Caco-2 (cell line): ENCODE data around the gene NTRK2. TPM values are rescaled to one million over a fixed set of nuclear protein-coding genes. Genes with fewer than 3 reads are reported as not detected.

Experiments used
- BruUV-seq: library from RNA; stranded (reverse); fragments of 400-500 nt; replicated peaks from 2 replicates; lab custom pipeline; 2021; lab: Mats Ljungman, UMichigan
- CTCF ChIA-PET: fragments of 300-600 bp; sonication (Branson Sonifier 250); formaldehyde crosslinking; loops from one replicate; lab custom pipeline; 2022; ENCODE audit warnings: antibody characterized with exemption; lab: Charles Lee
- POLR2A ChIA-PET: fragments of 300-600 bp; sonication (Branson Sonifier 250); formaldehyde crosslinking; loops from one replicate; lab custom pipeline; 2022; ENCODE audit warnings: antibody characterized with exemption; lab: Charles Lee
- DNase-seq, 2 experiments: peaks; one replicate each; pipeline versions ENCODE4 v3.0.0 to v3.0.0-alpha.2; 2020 to 2022
- H3K27me3 ChIP-seq: replicated peaks from 2 replicates; pipeline ENCODE4 v1.6.0; 2011; ENCODE audit warnings: low read length; ENCODE audit not compliant: control insufficient read depth, insufficient read depth
- H3K36me3 ChIP-seq: 2 replicates; pipeline ENCODE4 v1.5.1; 2011; ENCODE audit warnings: low read length; ENCODE audit not compliant: control insufficient read depth, insufficient read depth
- H3K4me1 ChIP-seq: fragments of 250-450 bp; sonication (Bioruptor Pico); 2 replicates; pipeline ENCODE4 v1.5.1; 2020; ENCODE audit warnings: mild to moderate bottlenecking
- H3K4me3 ChIP-seq: 2 replicates; pipeline ENCODE4 v1.5.1; 2011; ENCODE audit warnings: low read depth, mild to moderate bottlenecking, control low read depth, low read length
- H3K9me3 ChIP-seq: fragments of 250-450 bp; sonication (Bioruptor Pico); 2 replicates; pipeline ENCODE4 v1.5.1; 2020; ENCODE audit warnings: mild to moderate bottlenecking, moderate library complexity
- H3K27ac Mint-ChIP-seq: one replicate; pipeline ENCODE4 v1.8.0; 2022; ENCODE audit warnings: mixed read lengths; ENCODE audit not compliant: unreplicated experiment
- H3K27me3 Mint-ChIP-seq: one replicate; pipeline ENCODE4 v1.8.0; 2022; ENCODE audit warnings: mixed read lengths; ENCODE audit not compliant: insufficient read depth, unreplicated experiment
- H3K36me3 Mint-ChIP-seq: one replicate; pipeline ENCODE4 v1.8.0; 2022; ENCODE audit warnings: mild to moderate bottlenecking, mixed read lengths; ENCODE audit not compliant: insufficient read depth, unreplicated experiment
- H3K4me1 Mint-ChIP-seq: one replicate; pipeline ENCODE4 v1.8.0; 2022; ENCODE audit warnings: low read depth, mixed read lengths; ENCODE audit not compliant: unreplicated experiment
- H3K4me3 Mint-ChIP-seq: one replicate; pipeline ENCODE4 v1.8.0; 2022; ENCODE audit warnings: mild to moderate bottlenecking, moderate library complexity, mixed read lengths; ENCODE audit not compliant: unreplicated experiment
- H3K9me3 Mint-ChIP-seq: one replicate; pipeline ENCODE4 v1.8.0; 2022; ENCODE audit warnings: mixed read lengths; ENCODE audit not compliant: unreplicated experiment
- intact Hi-C: fragments of 100-400 bp; cut with micrococcal nuclease; formaldehyde crosslinking; loops from one replicate; pipeline ENCODE4 v1.10.0; 2022; ENCODE audit not compliant: unreplicated experiment
- total RNA-seq: library from RNA; stranded (reverse); gene quantifications from 2 replicates; pipeline ENCODE4 v1.2.3, GENCODE V29; 2022
- TF ChIP-seq, protein P1 (sequence below), 2 experiments: fragments of 200-600 bp in 1 of 2; IDR thresholded peaks; 1 replicate in 1 of 2; 2 replicates in 1 of 2; pipeline versions ENCODE4 v1.5.1 to v1.8.0; 2011 to 2022; ENCODE audit warnings: antibody characterized with exemption in 1 of 2, control low read depth in 1 of 2, inconsistent platforms in 1 of 2, low read depth in 1 of 2, low read length in 1 of 2, mild to moderate bottlenecking in 1 of 2, moderate library complexity in 1 of 2; ENCODE audit not compliant: insufficient read depth in 1 of 2, severe bottlenecking in 1 of 2, unreplicated experiment in 1 of 2

Gene NTRK2
- total RNA-seq, 1 experiment from 2014 or later = not detected

DNA sequence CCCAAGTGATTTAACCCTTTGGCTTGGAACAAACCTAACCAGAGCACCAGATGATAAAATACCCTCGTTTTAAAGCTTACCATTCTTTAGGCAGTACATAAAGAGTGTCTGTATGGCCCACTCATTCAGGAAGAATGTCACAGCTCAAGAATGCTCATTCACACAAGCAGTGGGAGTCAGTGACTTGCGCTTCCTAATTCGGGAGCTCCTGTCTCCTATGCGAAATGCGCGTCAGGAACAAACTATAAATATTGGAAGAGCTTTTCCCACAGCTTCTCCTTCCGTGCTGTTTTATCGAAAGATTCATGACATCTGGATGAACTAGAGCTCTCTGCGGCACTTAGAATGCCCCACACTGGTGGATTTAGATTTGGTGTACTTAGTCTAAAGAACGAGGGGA lies 66.6 kb downstream of the NTRK2 start:
- TF ChIP-seq, protein P1, sequence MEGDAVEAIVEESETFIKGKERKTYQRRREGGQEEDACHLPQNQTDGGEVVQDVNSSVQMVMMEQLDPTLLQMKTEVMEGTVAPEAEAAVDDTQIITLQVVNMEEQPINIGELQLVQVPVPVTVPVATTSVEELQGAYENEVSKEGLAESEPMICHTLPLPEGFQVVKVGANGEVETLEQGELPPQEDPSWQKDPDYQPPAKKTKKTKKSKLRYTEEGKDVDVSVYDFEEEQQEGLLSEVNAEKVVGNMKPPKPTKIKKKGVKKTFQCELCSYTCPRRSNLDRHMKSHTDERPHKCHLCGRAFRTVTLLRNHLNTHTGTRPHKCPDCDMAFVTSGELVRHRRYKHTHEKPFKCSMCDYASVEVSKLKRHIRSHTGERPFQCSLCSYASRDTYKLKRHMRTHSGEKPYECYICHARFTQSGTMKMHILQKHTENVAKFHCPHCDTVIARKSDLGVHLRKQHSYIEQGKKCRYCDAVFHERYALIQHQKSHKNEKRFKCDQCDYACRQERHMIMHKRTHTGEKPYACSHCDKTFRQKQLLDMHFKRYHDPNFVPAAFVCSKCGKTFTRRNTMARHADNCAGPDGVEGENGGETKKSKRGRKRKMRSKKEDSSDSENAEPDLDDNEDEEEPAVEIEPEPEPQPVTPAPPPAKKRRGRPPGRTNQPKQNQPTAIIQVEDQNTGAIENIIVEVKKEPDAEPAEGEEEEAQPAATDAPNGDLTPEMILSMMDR (IDR thresholded peaks at IDR 0.05; ENCODE audit: insufficient read depth in 1 of 2, low read depth in 1 of 2, low read length in 1 of 2, severe bottlenecking in 1 of 2, unreplicated experiment in 1 of 2) = no peak
- Histone ChIP-seq H3K4me1 (no peaks in the 10 kb centered on the region), H3K27me3 (no peaks in the 10 kb centered on the region), H3K36me3 (no peaks in the 10 kb centered on the region), H3K9me3 (no peaks in the 10 kb centered on the region), H3K4me3 (no peak overlapping the region)
- intact Hi-C loops = no loop called here
- H3K36me3 Mint-ChIP-seq = no peaks in the 10 kb centered on the region
- no peaks in the 10 kb centered on the region for H3K27me3 Mint-ChIP-seq
- no peak overlapping the region for H3K4me3 Mint-ChIP-seq
- H3K4me1 Mint-ChIP-seq = no peaks in the 10 kb centered on the region
- H3K9me3 Mint-ChIP-seq = no peaks in the 10 kb centered on the region
- ChIA-PET CTCF (no interaction called here), POLR2A (no interaction called here)
- H3K27ac Mint-ChIP-seq = no peak overlapping the region
- no TSS peak for BruUV-seq
- DNase-seq = no peak

DNA sequence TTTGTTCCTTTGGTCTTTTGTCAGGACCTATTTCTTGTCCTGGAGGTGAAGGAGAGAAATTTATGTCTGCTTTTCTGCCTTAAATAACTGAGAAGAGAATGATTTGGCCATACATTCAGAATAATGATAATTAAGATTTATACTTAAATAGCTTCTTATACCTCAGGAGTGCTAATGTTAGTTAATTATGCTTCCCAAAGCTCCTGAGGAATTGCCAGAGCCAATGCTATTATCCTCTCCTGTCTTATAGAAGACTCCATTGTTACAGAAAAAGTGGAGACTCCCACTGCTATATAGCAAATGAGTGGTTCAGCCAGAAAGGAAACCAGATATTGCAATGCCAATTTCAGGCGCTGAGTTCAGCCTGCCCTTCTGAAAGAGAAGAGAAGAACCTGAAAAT lies 67.0 kb downstream of the NTRK2 start:
- H3K36me3 ChIP-seq = no peaks in the 10 kb centered on the region
- H3K27me3 Mint-ChIP-seq = no peaks in the 10 kb centered on the region
- no peak for DNase-seq
- no peaks in the 10 kb centered on the region for H3K9me3 ChIP-seq
- TF ChIP-seq, protein P1 (IDR thresholded peaks at IDR 0.05; ENCODE audit: insufficient read depth in 1 of 2, low read depth in 1 of 2, low read length in 1 of 2, severe bottlenecking in 1 of 2, unreplicated experiment in 1 of 2) = no peak
- CTCF ChIA-PET = no interaction called here
- BruUV-seq = no TSS peak
- intact Hi-C loops = no loop called here
- no peaks in the 10 kb centered on the region for H3K4me1 Mint-ChIP-seq
- no peak overlapping the region for H3K4me3 ChIP-seq
- H3K27me3 ChIP-seq = no peaks in the 10 kb centered on the region
- no peak overlapping the region for H3K4me3 Mint-ChIP-seq
- no peaks in the 10 kb centered on the region for H3K36me3 Mint-ChIP-seq
- POLR2A ChIA-PET = no interaction called here
- H3K9me3 Mint-ChIP-seq = no peaks in the 10 kb centered on the region
- no peaks in the 10 kb centered on the region for H3K4me1 ChIP-seq
- H3K27ac Mint-ChIP-seq = no peak overlapping the region

DNA sequence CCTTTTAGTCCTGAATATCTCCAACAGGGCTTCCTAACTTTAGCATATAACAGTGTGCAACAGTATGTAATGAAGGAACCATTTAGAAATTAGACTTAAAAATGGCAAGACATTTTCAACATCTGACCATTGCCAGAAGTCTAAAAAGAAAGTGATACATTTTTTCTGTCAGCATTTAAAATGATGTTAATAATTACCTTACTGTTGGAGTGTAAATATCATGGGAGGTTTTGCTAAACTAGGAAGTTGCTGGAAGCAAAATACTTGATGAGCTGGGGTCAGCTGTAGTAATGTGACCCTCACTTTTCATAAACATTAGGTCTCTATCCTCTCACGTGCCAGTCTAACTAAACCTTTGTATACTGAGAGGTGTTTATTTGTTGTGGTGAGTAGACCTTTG lies 68.8 kb downstream of the NTRK2 start:
- Histone ChIP-seq H3K36me3 (no peaks in the 10 kb centered on the region), H3K27me3 (no peaks in the 10 kb centered on the region), H3K4me3 (no peak overlapping the region), H3K4me1 (no peaks in the 10 kb centered on the region), H3K9me3 (no peaks in the 10 kb centered on the region)
- DNase-seq = no peak
- Mint-ChIP-seq H3K27me3 (no peaks in the 10 kb centered on the region), H3K4me3 (no peak overlapping the region), H3K9me3 (no peaks in the 10 kb centered on the region), H3K4me1 (no peaks in the 10 kb centered on the region), H3K27ac (no peak overlapping the region), H3K36me3 (no peaks in the 10 kb centered on the region)
- TF ChIP-seq, protein P1 (IDR thresholded peaks at IDR 0.05; ENCODE audit: insufficient read depth in 1 of 2, low read depth in 1 of 2, low read length in 1 of 2, severe bottlenecking in 1 of 2, unreplicated experiment in 1 of 2) = no peak
- ChIA-PET POLR2A (no interaction called here), CTCF (no interaction called here)
- intact Hi-C loops = no loop called here
- BruUV-seq = no TSS peak
